B cell (primary cell): Measurements from ENCODE around the gene JAK3. TPM values are rescaled to one million over a fixed set of nuclear protein-coding genes. Genes with fewer than 3 reads are reported as not detected.

Source experiments
- ATAC-seq: fragments of 200-7000 bp; cut with Tn5 transposase; one replicate; pipeline ENCODE4 v1.10.0; 2021; ENCODE audit warnings: low read depth, mild to moderate bottlenecking, moderate number of reproducible peaks, moderate library complexity
- CTCF ChIA-PET: fragments of 350-600 bp; sonication (Branson Sonifier 250); formaldehyde crosslinking; loops from one replicate; lab custom pipeline; 2021; ENCODE audit warnings: antibody characterized with exemption, inconsistent platforms; lab: Charles Lee
- POLR2A ChIA-PET: fragments of 350-600 bp; sonication (Branson Sonifier 250); formaldehyde crosslinking; loops from one replicate; lab custom pipeline; 2021; ENCODE audit warnings: antibody characterized with exemption; lab: Charles Lee
- DNase-seq: peaks from one replicate; pipeline ENCODE4 v3.0.0; 2013
- H2AFZ ChIP-seq: 2 replicates; pipeline ENCODE4 v1.6.1; 2012; ENCODE audit warnings: mild to moderate bottlenecking, low read depth, low read length; ENCODE audit not compliant: insufficient read depth, poor library complexity, severe bottlenecking
- H3K27ac ChIP-seq, 2 donors: 1 replicate in 1 of 2; 2 replicates in 1 of 2; pipeline ENCODE4 v1.5.1; 2012 to 2013; ENCODE audit warnings: low read length in 2 of 2, mild to moderate bottlenecking in 2 of 2, moderate library complexity in 1 of 2
- H3K27me3 ChIP-seq, 4 experiments: fragments of 200-600 bp in 1 of 4; sonication (generic) in 1 of 4; replicated peaks in 1 of 4; 1 replicate in 2 of 4; 2 replicates in 2 of 4; pipeline versions ENCODE4 v1.6.1 to v1.7.0; 2013 to 2016; ENCODE audit warnings: low read length in 3 of 4, mild to moderate bottlenecking in 2 of 4, mixed read lengths in 1 of 4, moderate library complexity in 1 of 4; ENCODE audit not compliant: insufficient read depth in 4 of 4, control insufficient read depth in 3 of 4; ENCODE audit errors: control extremely low read depth in 1 of 4
- H3K36me3 ChIP-seq, 2 experiments: replicated peaks in 1 of 2; 1 replicate in 1 of 2; 2 replicates in 1 of 2; pipeline versions ENCODE4 v1.6.1 to v1.7.1; 2013; ENCODE audit warnings: low read length in 1 of 2; ENCODE audit not compliant: insufficient read depth in 2 of 2, control insufficient read depth in 1 of 2; ENCODE audit errors: control extremely low read depth in 1 of 2, extremely low read depth in 1 of 2
- H3K4me1 ChIP-seq, 2 donors: fragments of 200-600 bp in 1 of 2; sonication (generic) in 1 of 2; 1 replicate in 1 of 2; 2 replicates in 1 of 2; pipeline versions ENCODE4 v1.5.1 to v1.6.1; 2013 to 2017; ENCODE audit warnings: low read length in 2 of 2; ENCODE audit not compliant: control insufficient read depth in 2 of 2, insufficient read depth in 2 of 2
- H3K4me2 ChIP-seq: replicated peaks from 2 replicates; pipeline ENCODE3; 2012; ENCODE audit warnings: mild to moderate bottlenecking, low read depth, low read length; ENCODE audit not compliant: poor library complexity, severe bottlenecking
- H3K4me3 ChIP-seq, 5 experiments: fragments of 200-600 bp in 1 of 5; sonication (generic) in 1 of 5; 1 replicate in 3 of 5; 2 replicates in 2 of 5; pipeline versions ENCODE4 v1.5.1 to v1.7.0; 2011 to 2016; ENCODE audit warnings: low read length in 4 of 5, mild to moderate bottlenecking in 4 of 5, low read depth in 2 of 5, control low read depth in 1 of 5, moderate library complexity in 1 of 5; ENCODE audit not compliant: insufficient read depth in 1 of 5; ENCODE audit errors: control extremely low read depth in 1 of 5, extremely low read depth in 1 of 5
- H3K79me2 ChIP-seq: fragments of 200-600 bp; sonication (generic); one replicate; pipeline ENCODE4 v1.6.0; 2016; ENCODE audit warnings: low read length; ENCODE audit not compliant: control insufficient read depth, insufficient read depth
- H3K9ac ChIP-seq: fragments of 200-600 bp; sonication (generic); 2 replicates; pipeline ENCODE4 v1.6.1; 2017; ENCODE audit warnings: mild to moderate bottlenecking, low read length, moderate library complexity
- H3K9me3 ChIP-seq, 3 donors: one replicate each; pipeline versions ENCODE4 v1.6.1 to v1.7.1; 2013; ENCODE audit warnings: low read length in 2 of 3; ENCODE audit not compliant: control insufficient read depth in 2 of 3, insufficient read depth in 1 of 3; ENCODE audit errors: control extremely low read depth in 1 of 3
- H4K20me1 ChIP-seq: 2 replicates; pipeline ENCODE4 v1.6.0; 2012; ENCODE audit warnings: mild to moderate bottlenecking, low read length; ENCODE audit not compliant: insufficient read depth, control insufficient read depth, poor library complexity, severe bottlenecking
- H3K27ac Mint-ChIP-seq: one replicate; pipeline ENCODE4 v1.8.0; 2021; ENCODE audit warnings: mixed read lengths
- H3K27me3 Mint-ChIP-seq: one replicate; pipeline ENCODE4 v1.8.0; 2021; ENCODE audit warnings: mixed read lengths
- H3K4me1 Mint-ChIP-seq: one replicate; pipeline ENCODE4 v1.8.0; 2021; ENCODE audit warnings: mixed read lengths
- H3K4me3 Mint-ChIP-seq: one replicate; pipeline ENCODE4 v1.8.0; 2021; ENCODE audit warnings: mixed read lengths
- H3K9me3 Mint-ChIP-seq: one replicate; pipeline ENCODE4 v1.8.0; 2022; ENCODE audit warnings: mixed read lengths; ENCODE audit not compliant: insufficient read depth
- EZH2 ChIP-seq: IDR thresholded peaks from 2 replicates; pipeline ENCODE4 v1.6.1; 2012; ENCODE audit warnings: borderline replicate concordance, low read depth, mild to moderate bottlenecking, moderate library complexity, low read length; ENCODE audit not compliant: insufficient read depth, poor library complexity, severe bottlenecking
- WGBS: methylation state at CpG from one replicate; pipeline ENCODE4 v1.1.5; 2013; ENCODE audit warnings: missing lambda C conversion rate; ENCODE audit not compliant: insufficient coverage; 5-methylcytosine and 5-hydroxymethylcytosine counted together
- intact Hi-C: fragments of 100-400 bp; cut with micrococcal nuclease; formaldehyde crosslinking; loops from one replicate; pipeline ENCODE4 v1.10.0; 2022
- polyA plus RNA-seq: library from polyadenylated mRNA; depleted of rRNA; stranded (reverse); fragments of >200 nt; gene quantifications from 2 replicates; pipeline ENCODE4 v1.2.3, GENCODE V29; 2012
- total RNA-seq, 2 donors: library from RNA; stranded (reverse); fragments of 120-200 nt in 1 of 2; gene quantifications; 1 replicate in 1 of 2; 2 replicates in 1 of 2; pipeline versions ENCODE4 v1.2.3 to v1.2.4, GENCODE V29; 2013 to 2022
- TF ChIP-seq, protein P1 (sequence below): fragments of 200-600 bp; IDR thresholded peaks from one replicate; pipeline ENCODE4 v1.8.0; 2022; ENCODE audit warnings: antibody characterized with exemption, mild to moderate bottlenecking

JAK3 gene
- total and polyA plus RNA-seq, 2 donors (not counting 1 experiment from before 2014, with no cell fraction given), result 102 to 143 TPM

DNA sequence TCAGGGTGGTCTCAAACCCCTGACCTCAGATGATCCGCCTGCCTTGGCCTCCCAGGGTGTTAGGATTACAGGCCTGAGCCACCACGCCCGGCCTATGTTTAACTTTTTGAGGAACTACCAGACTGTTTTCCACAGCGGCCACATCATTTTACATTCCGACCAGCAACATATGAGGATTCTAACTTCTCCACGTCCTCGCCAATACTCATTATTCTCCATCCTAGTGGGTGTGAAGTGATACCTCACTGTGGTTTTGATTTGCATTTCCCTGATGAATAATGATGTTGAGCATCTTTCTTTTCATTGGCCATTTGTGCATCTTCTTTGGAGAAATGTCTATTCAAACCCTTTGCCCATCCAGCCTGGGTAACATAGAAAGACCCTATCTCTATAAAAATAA, 38.7 kb upstream of the JAK3 start:
- intact Hi-C loops, result no loop called here
- Mint-ChIP-seq H3K9me3 (no peaks in the 10 kb centered on the region), H3K27ac (no peak overlapping the region), H3K27me3 (peaks cover 4% of the 10 kb centered on the region), H3K4me1 (peaks cover 24% of the 10 kb centered on the region), H3K4me3 (peak overlapping the region; percentile 14)
- Histone ChIP-seq H3K9me3 (no peaks in the 10 kb centered on the region), H4K20me1 (no peaks in the 10 kb centered on the region), H3K79me2 (no peaks in the 10 kb centered on the region), H3K4me2 (peak overlapping the region; percentile 8), H3K27me3 (no peaks in the 10 kb centered on the region), H3K36me3 (no peaks in the 10 kb centered on the region), H3K27ac (no peak overlapping the region), H3K9ac (no peak overlapping the region), H3K4me3 (no peak overlapping the region), H3K4me1 (peaks cover 37 to 39% of the 10 kb centered on the region in 2 donors), H2AFZ (no peak overlapping the region)
- WGBS, result 43% methylated on average over 1 of the region's 7 CpGs
- DNase-seq, result no peak
- no peak for TF ChIP-seq EZH2
- TF ChIP-seq, protein P1, sequence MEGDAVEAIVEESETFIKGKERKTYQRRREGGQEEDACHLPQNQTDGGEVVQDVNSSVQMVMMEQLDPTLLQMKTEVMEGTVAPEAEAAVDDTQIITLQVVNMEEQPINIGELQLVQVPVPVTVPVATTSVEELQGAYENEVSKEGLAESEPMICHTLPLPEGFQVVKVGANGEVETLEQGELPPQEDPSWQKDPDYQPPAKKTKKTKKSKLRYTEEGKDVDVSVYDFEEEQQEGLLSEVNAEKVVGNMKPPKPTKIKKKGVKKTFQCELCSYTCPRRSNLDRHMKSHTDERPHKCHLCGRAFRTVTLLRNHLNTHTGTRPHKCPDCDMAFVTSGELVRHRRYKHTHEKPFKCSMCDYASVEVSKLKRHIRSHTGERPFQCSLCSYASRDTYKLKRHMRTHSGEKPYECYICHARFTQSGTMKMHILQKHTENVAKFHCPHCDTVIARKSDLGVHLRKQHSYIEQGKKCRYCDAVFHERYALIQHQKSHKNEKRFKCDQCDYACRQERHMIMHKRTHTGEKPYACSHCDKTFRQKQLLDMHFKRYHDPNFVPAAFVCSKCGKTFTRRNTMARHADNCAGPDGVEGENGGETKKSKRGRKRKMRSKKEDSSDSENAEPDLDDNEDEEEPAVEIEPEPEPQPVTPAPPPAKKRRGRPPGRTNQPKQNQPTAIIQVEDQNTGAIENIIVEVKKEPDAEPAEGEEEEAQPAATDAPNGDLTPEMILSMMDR, result no peak
- ChIA-PET CTCF (interaction anchor here (1.6 kb wide), 1 partner anchor 27 kb away, joined by 4 read pairs; the partner anchor contains the start of gene RPL18A), POLR2A (no interaction called here)
- no peak for ATAC-seq

DNA sequence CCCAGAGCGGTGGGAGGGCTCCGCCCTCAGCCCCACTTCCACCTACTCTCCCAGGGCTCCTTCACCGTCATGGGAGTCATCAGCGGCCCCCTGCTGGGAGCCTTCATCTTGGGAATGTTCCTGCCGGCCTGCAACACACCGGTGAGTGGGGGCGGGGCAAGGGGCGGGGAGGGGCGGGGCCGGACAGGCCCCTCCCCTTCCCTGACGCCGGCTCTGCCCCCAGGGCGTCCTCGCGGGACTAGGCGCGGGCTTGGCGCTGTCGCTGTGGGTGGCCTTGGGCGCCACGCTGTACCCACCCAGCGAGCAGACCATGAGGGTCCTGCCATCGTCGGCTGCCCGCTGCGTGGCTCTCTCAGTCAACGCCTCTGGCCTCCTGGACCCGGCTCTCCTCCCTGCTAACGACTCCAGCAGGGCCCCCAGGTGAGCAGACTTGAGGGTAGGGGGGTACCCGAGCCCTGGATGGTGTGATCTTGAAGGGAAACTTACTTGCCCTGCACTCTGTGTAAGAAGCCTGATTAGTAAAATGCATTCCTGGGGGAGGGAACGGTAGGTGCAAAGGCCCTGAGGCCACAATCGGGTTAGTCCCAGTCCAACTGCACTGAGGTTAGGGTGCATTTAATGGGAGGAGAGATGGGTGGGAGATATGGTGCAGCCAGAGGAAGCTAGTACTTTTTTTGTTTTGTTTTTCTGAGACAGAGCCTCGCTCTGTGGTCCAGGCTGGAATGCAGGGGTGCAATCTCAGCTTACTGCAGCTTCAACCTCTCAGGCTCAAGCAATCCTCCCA, 36.0 kb upstream of the JAK3 start:
- Histone ChIP-seq H4K20me1 (no peaks in the 10 kb centered on the region), H3K9ac (peak overlapping the region; percentile 15), H3K9me3 (no peaks in the 10 kb centered on the region), H3K27ac (peak overlapping the region; percentile 48 to 58), H2AFZ (no peak overlapping the region), H3K4me3 (peak overlapping the region in 1 of 5 experiments; percentile 25), H3K4me1 (peaks cover 37 to 39% of the 10 kb centered on the region in 2 donors), H3K79me2 (no peaks in the 10 kb centered on the region), H3K27me3 (no peaks in the 10 kb centered on the region), H3K36me3 (no peaks in the 10 kb centered on the region), H3K4me2 (peak overlapping the region; percentile 63)
- H3K27ac Mint-ChIP-seq, result peak overlapping the region; percentile 46
- intact Hi-C loops, result no loop called here
- no peaks in the 10 kb centered on the region for H3K9me3 Mint-ChIP-seq
- H3K4me3 Mint-ChIP-seq, result peak overlapping the region; percentile 34
- ATAC-seq (no peak), DNase-seq (no peak)
- POLR2A ChIA-PET, result no interaction called here
- H3K4me1 Mint-ChIP-seq, result peaks cover 24% of the 10 kb centered on the region
- WGBS, result 94% methylated on average over 27 of the region's 33 CpGs
- CTCF ChIA-PET, result interaction anchor here (0.6 to 1.1 kb wide), 4 partner anchors 9 to 661 kb away, joined by 3 to 5 read pairs (median 4); partner anchors contain the start of gene RPL18A
- TF ChIP-seq, protein P1, result no peak
- TF ChIP-seq EZH2, result no peak
- no peaks in the 10 kb centered on the region for H3K27me3 Mint-ChIP-seq
